Naive thymus-derived CD4-positive, alpha-beta T cell (primary cell): ENCODE results near the gene DDX28. TPM values are rescaled to one million over a fixed set of nuclear protein-coding genes. Genes with fewer than 3 reads are reported as not detected.

Experiments used
- ATAC-seq: fragments of 150-1000 bp; cut with Tn5 transposase; 2 replicates; pipeline ENCODE4 v1.10.0; 2021; ENCODE audit warnings: mild to moderate bottlenecking, moderate library complexity
- CTCF ChIA-PET: fragments of 350-600 bp; sonication (Branson Sonifier 250); formaldehyde crosslinking; loops from one replicate; lab custom pipeline; 2021; ENCODE audit warnings: antibody characterized with exemption; lab: Charles Lee
- POLR2A ChIA-PET: fragments of 350-600 bp; sonication (Branson Sonifier 250); formaldehyde crosslinking; loops from one replicate; lab custom pipeline; 2021; ENCODE audit warnings: antibody characterized with exemption, inconsistent platforms; lab: Charles Lee
- DNase-seq, 9 donors: peaks; one replicate each; pipeline versions ENCODE4 v3.0.0 to v3.0.0-alpha.2; 2020 to 2022; ENCODE audit warnings: mixed read lengths in 1 of 9
- H3K27ac ChIP-seq: one replicate; pipeline ENCODE4 v1.7.0; 2013; ENCODE audit warnings: mild to moderate bottlenecking, low read depth, low read length, moderate library complexity
- H3K27me3 ChIP-seq, 2 donors: one replicate each; pipeline ENCODE4 v1.7.0; 2013; ENCODE audit warnings: low read length in 2 of 2, mild to moderate bottlenecking in 2 of 2, moderate library complexity in 2 of 2; ENCODE audit not compliant: control insufficient read depth in 2 of 2, insufficient read depth in 2 of 2
- H3K36me3 ChIP-seq, 3 experiments: 1 replicate in 2 of 3; 2 replicates in 1 of 3; pipeline ENCODE4 v1.7.0; 2013; ENCODE audit warnings: low read length in 3 of 3, mild to moderate bottlenecking in 3 of 3, moderate library complexity in 1 of 3; ENCODE audit not compliant: insufficient read depth in 3 of 3, control insufficient read depth in 2 of 3
- H3K4me1 ChIP-seq, 2 donors: one replicate each; pipeline ENCODE4 v1.7.0; 2013; ENCODE audit warnings: low read length in 2 of 2, mild to moderate bottlenecking in 2 of 2, moderate library complexity in 1 of 2; ENCODE audit not compliant: control insufficient read depth in 2 of 2, insufficient read depth in 2 of 2
- H3K4me3 ChIP-seq: 2 replicates; pipeline ENCODE4 v1.7.0; 2013; ENCODE audit warnings: mild to moderate bottlenecking, low read length
- H3K9me3 ChIP-seq, 3 experiments: 1 replicate in 2 of 3; 2 replicates in 1 of 3; pipeline ENCODE4 v1.7.0; 2013; ENCODE audit warnings: low read length in 3 of 3; ENCODE audit not compliant: control insufficient read depth in 2 of 3
- H3K27ac Mint-ChIP-seq, 9 donors: one replicate each; pipeline ENCODE4 v1.8.0; 2020 to 2022; ENCODE audit warnings: mixed read lengths in 9 of 9, mild to moderate bottlenecking in 8 of 9, moderate library complexity in 5 of 9, inconsistent platforms in 2 of 9
- H3K27me3 Mint-ChIP-seq, 5 donors: one replicate each; pipeline ENCODE4 v1.8.0; 2021 to 2022; ENCODE audit warnings: mixed read lengths in 5 of 5, mild to moderate bottlenecking in 1 of 5
- H3K36me3 Mint-ChIP-seq, 5 donors: one replicate each; pipeline ENCODE4 v1.8.0; 2020 to 2022; ENCODE audit warnings: mixed read lengths in 5 of 5, mild to moderate bottlenecking in 3 of 5, inconsistent platforms in 1 of 5
- H3K4me1 Mint-ChIP-seq, 7 donors: one replicate each; pipeline ENCODE4 v1.8.0; 2020 to 2022; ENCODE audit warnings: mixed read lengths in 7 of 7, mild to moderate bottlenecking in 3 of 7, inconsistent platforms in 1 of 7
- H3K4me3 Mint-ChIP-seq, 10 donors: one replicate each; pipeline ENCODE4 v1.8.0; 2020 to 2022; ENCODE audit warnings: mild to moderate bottlenecking in 10 of 10, mixed read lengths in 10 of 10, moderate library complexity in 6 of 10, inconsistent platforms in 2 of 10
- H3K9me3 Mint-ChIP-seq, 11 donors: one replicate each; pipeline ENCODE4 v1.8.0; 2020 to 2022; ENCODE audit warnings: mixed read lengths in 11 of 11, mild to moderate bottlenecking in 4 of 11, inconsistent platforms in 1 of 11, moderate library complexity in 1 of 11
- intact Hi-C, 2 donors: fragments of 100-400 bp; cut with micrococcal nuclease; formaldehyde crosslinking; loops; one replicate each; pipeline ENCODE4 v1.15.1; 2023
- polyA plus RNA-seq, 2 donors: library from polyadenylated mRNA; unstranded; fragments of 300-500 nt; fragmentation: Illumina TruSeq; gene quantifications; one replicate each; pipeline ENCODE4 v1.2.3, GENCODE V29; 2021
- total RNA-seq, 6 experiments: library from RNA in 5 of 6; stranded (reverse) in 5 of 6; gene quantifications; 1 replicate in 5 of 6; 2 replicates in 1 of 6; pipeline ENCODE4 v1.2.3 and lab custom pipeline; 2021 to 2026

The DDX28 gene
- total and polyA plus RNA-seq, 7 experiments from 2014 or later = 15.5 to 67.7 (median 19.5) TPM

DNA sequence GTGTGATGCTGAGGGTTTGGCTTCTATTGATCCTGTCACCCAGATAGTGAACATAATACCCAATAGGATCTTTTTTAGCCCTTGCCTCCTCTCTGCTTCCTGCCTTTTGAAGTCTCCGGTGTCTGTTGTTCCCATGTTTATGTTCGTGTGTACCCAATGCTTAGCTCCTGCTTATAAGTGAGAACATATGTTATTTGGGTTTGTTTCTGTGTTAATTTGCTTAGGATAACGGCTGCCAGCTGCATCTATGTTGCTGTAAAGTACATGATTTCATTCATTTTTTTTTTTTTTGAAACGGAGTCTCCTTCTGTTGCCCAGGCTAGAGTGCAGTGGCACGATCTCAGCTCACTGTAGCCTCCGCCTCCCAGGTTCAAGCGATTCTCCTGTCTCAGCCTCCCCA lies 23.1 kb upstream of the DDX28 start:
- ATAC-seq (no peak), DNase-seq (no peak)
- POLR2A ChIA-PET = interaction anchor here (0.6 to 0.7 kb wide), 2 partner anchors 18 to 46 kb away, joined by 3 read pairs; no protein-coding TSS in a partner anchor
- no peak overlapping the region for H3K4me3 Mint-ChIP-seq
- Histone ChIP-seq H3K4me3 (no peak overlapping the region), H3K36me3 (peaks cover 0 to 14% (median 0%) of the 10 kb centered on the region in 3 experiments), H3K27me3 (no peaks in the 10 kb centered on the region), H3K4me1 (no peaks in the 10 kb centered on the region), H3K27ac (no peak overlapping the region), H3K9me3 (no peaks in the 10 kb centered on the region)
- H3K4me1 Mint-ChIP-seq = peaks cover 6 to 12% (median 9%) of the 10 kb centered on the region in 7 donors
- peak overlapping the region in 3 of 9 donors; percentile 50 to 83 (median 76) for H3K27ac Mint-ChIP-seq
- no peaks in the 10 kb centered on the region for H3K9me3 Mint-ChIP-seq
- CTCF ChIA-PET = interaction anchor here (0.6 kb wide), 1 partner anchor 1311 kb away, joined by 6 read pairs; no protein-coding TSS in a partner anchor
- peaks cover 0 to 23% (median 18%) of the 10 kb centered on the region in 5 donors for H3K36me3 Mint-ChIP-seq
- H3K27me3 Mint-ChIP-seq = no peaks in the 10 kb centered on the region
- intact Hi-C loops = loop anchor here in 1 of 2 donors (10.0 kb wide), 1 partner anchor 381 kb away; the partner anchor contains the start of genes ACD, C16orf86, ENKD1 and PARD6A

GRCh38 chr16:68041783-68042182 lies 18.8 kb upstream of the DDX28 start:
- DNase-seq (no peak), ATAC-seq (no peak)
- H3K27ac Mint-ChIP-seq = no peak overlapping the region
- no peaks in the 10 kb centered on the region for H3K9me3 Mint-ChIP-seq
- ChIA-PET POLR2A (interaction anchor here (0.8 to 1.3 kb wide), 3 partner anchors 43 to 158 kb away, joined by 4 to 5 read pairs (median 4); partner anchors contain the start of gene DPEP2), CTCF (interaction anchor here (0.8 to 2.7 kb wide), 10 partner anchors 17 to 521 kb away, joined by 3 to 24 read pairs (median 6); no protein-coding TSS in a partner anchor)
- intact Hi-C loops = loop anchor here (2.0 to 10.0 kb wide), 2 partner anchors 23 to 377 kb away; partner anchors contain the start of genes ACD (in 1 of the 2), C16orf86 (in 1 of the 2), ENKD1 (in 1 of the 2) and PARD6A (in 1 of the 2)
- peaks cover 11 to 27% (median 22%) of the 10 kb centered on the region in 7 donors for H3K4me1 Mint-ChIP-seq
- Histone ChIP-seq H3K4me1 (peaks cover 2 to 4% of the 10 kb centered on the region in 2 donors), H3K9me3 (no peaks in the 10 kb centered on the region), H3K36me3 (peaks cover 0 to 4% (median 0%) of the 10 kb centered on the region in 3 experiments), H3K27ac (no peak overlapping the region), H3K27me3 (no peaks in the 10 kb centered on the region), H3K4me3 (no peak overlapping the region)
- H3K27me3 Mint-ChIP-seq = no peaks in the 10 kb centered on the region
- H3K36me3 Mint-ChIP-seq = peaks cover 0 to 15% (median 13%) of the 10 kb centered on the region in 5 donors
- no peak overlapping the region for H3K4me3 Mint-ChIP-seq

DNA sequence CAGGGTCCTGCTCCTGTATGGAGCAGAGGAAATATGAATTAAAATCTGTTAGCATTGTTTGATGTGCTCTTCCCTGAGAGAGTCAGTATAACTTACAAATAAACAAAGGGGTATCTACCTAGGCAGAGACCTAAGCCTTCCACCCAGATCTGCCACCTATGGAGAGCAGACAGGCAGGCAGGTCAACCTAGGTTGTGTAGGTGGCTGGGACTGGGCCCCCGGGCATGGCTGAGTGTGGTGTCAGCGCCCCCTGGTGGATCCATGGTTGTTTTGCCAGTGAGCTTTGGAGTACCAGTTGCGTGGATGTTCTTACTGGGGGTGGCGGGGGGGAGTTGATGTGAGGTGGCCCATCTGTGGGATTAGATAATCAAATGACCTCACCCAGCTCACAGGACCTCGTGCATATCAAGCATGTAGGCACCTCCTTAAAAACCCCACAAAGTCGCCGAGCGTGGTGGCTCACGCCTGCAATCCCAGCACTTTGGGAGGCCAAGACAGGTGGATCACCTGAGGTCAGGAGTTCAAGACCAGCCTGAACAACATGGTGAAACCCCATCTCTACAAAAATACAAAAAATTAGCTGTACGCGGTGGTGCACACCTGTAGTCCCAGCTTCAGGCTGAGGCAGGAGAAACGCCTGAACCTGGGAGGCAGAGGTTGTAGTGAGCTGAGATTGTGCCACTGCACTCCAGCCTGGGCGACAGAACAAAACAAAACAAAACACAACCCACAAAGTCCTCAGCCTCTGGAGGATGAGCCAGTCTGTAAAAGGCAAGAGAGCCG lies 17.7 kb upstream of the DDX28 start:
- peak overlapping the region; percentile 26 for H3K27ac ChIP-seq
- peaks cover 0 to 4% (median 0%) of the 10 kb centered on the region in 3 experiments for H3K36me3 ChIP-seq
- H3K27me3 ChIP-seq = no peaks in the 10 kb centered on the region
- peaks cover 0 to 17% (median 11%) of the 10 kb centered on the region in 5 donors for H3K36me3 Mint-ChIP-seq
- no peaks in the 10 kb centered on the region for H3K9me3 Mint-ChIP-seq
- H3K9me3 ChIP-seq = no peaks in the 10 kb centered on the region
- POLR2A ChIA-PET = interaction anchor here (0.6 to 2.2 kb wide), 15 partner anchors 10 to 455 kb away, joined by 3 to 16 read pairs (median 4); partner anchors contain the start of genes DPEP2 and PSKH1
- ATAC-seq = peak; percentile 100
- no peak overlapping the region for H3K4me3 ChIP-seq
- H3K4me3 Mint-ChIP-seq = peak overlapping the region in 1 of 10 donors; percentile 9
- H3K4me1 ChIP-seq = peaks cover 4 to 5% of the 10 kb centered on the region in 2 donors
- peak overlapping the region; percentile 28 to 87 (median 61) for H3K27ac Mint-ChIP-seq
- peak; percentile 81 to 95 (median 87) for DNase-seq
- CTCF ChIA-PET = interaction anchor here (0.6 to 2.9 kb wide), 31 partner anchors 11 to 446 kb away, joined by 3 to 24 read pairs (median 5); partner anchors contain the start of genes DDX28, DPEP2 and DUS2
- no peaks in the 10 kb centered on the region for H3K27me3 Mint-ChIP-seq
- peaks cover 5 to 26% (median 18%) of the 10 kb centered on the region in 7 donors for H3K4me1 Mint-ChIP-seq
- intact Hi-C loops = loop anchor here (1.0 to 10.0 kb wide), 10 partner anchors 17 to 519 kb away; partner anchors contain the start of genes PSMB10 (in 2 of the 2), ACD (in 1 of the 2), C16orf86 (in 1 of the 2) and DDX28 (in 1 of the 2)

GRCh38 chr16:68037841-68038597 lies 15.0 kb upstream of the DDX28 start:
- POLR2A ChIA-PET = interaction anchor here (0.7 kb wide), 2 partner anchors 52 to 546 kb away, joined by 3 read pairs; no protein-coding TSS in a partner anchor
- H3K27me3 Mint-ChIP-seq = no peaks in the 10 kb centered on the region
- ATAC-seq = no peak
- CTCF ChIA-PET = interaction anchor here (0.6 to 0.8 kb wide), 2 partner anchors 47 to 173 kb away, joined by 3 read pairs; no protein-coding TSS in a partner anchor
- H3K4me3 Mint-ChIP-seq = no peak overlapping the region
- peaks cover 5 to 31% (median 16%) of the 10 kb centered on the region in 7 donors for H3K4me1 Mint-ChIP-seq
- no peaks in the 10 kb centered on the region for H3K9me3 Mint-ChIP-seq
- H3K27ac Mint-ChIP-seq = peak overlapping the region in 2 of 9 donors; percentile 37 to 68
- intact Hi-C loops = no loop called here
- H3K27ac ChIP-seq = no peak overlapping the region
- peaks cover 0 to 17% (median 6%) of the 10 kb centered on the region in 5 donors for H3K36me3 Mint-ChIP-seq
- H3K27me3 ChIP-seq = no peaks in the 10 kb centered on the region
- no peaks in the 10 kb centered on the region for H3K9me3 ChIP-seq
- DNase-seq = no peak
- no peak overlapping the region for H3K4me3 ChIP-seq
- H3K4me1 ChIP-seq = peaks cover 4 to 5% of the 10 kb centered on the region in 2 donors
- peaks cover 0 to 4% (median 0%) of the 10 kb centered on the region in 3 experiments for H3K36me3 ChIP-seq

DNA sequence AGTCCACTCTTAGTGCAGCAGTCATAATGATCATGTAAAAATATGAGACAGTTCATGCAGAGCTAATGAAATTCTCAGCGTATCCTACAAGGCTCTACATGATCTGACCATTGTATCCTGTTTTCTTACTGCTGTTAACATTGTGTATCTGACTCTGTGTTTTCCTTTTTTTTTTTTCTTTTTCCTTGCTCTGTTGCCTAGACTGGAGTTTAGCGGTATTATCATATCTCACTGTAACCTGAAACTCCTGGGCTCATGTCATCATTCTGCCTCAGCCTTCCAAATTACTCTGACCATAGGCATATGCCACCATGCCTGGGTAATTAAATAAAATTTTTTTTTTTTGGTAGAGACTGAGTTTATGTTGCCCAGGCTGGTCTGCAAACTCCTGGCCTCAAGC lies 12.2 kb upstream of the DDX28 start:
- Mint-ChIP-seq H3K27me3 (no peaks in the 10 kb centered on the region), H3K27ac (peak overlapping the region in 1 of 9 donors; percentile 17), H3K4me3 (no peak overlapping the region), H3K9me3 (no peaks in the 10 kb centered on the region), H3K36me3 (peaks cover 3 to 20% (median 5%) of the 10 kb centered on the region in 5 donors), H3K4me1 (peaks cover 5 to 34% (median 12%) of the 10 kb centered on the region in 7 donors)
- intact Hi-C loops = no loop called here
- POLR2A ChIA-PET = interaction anchor here (1.5 to 2.0 kb wide), 2 partner anchors 8 to 37 kb away, joined by 4 to 5 read pairs; partner anchors contain the start of gene DPEP2
- ATAC-seq (no peak), DNase-seq (no peak)
- H3K27ac ChIP-seq = no peak overlapping the region
- H3K4me1 ChIP-seq = peaks cover under 1 to 8% of the 10 kb centered on the region in 2 donors
- H3K36me3 ChIP-seq = peaks cover 0 to 6% (median 0%) of the 10 kb centered on the region in 3 experiments
- no peak overlapping the region for H3K4me3 ChIP-seq
- CTCF ChIA-PET = no interaction called here
- H3K27me3 ChIP-seq = no peaks in the 10 kb centered on the region
- no peaks in the 10 kb centered on the region for H3K9me3 ChIP-seq
